NCI-H526 (cell line): ENCODE results near the gene COQ4.
A peak's percentile ranks its signal among the peaks of the same experiment; 100 is the strongest.

Experiments used
- DNase-seq, 2 experiments: peaks; one replicate each; lab custom pipeline; 2025; lab: John Stamatoyannopoulos, UW

The COQ4 gene

DNA sequence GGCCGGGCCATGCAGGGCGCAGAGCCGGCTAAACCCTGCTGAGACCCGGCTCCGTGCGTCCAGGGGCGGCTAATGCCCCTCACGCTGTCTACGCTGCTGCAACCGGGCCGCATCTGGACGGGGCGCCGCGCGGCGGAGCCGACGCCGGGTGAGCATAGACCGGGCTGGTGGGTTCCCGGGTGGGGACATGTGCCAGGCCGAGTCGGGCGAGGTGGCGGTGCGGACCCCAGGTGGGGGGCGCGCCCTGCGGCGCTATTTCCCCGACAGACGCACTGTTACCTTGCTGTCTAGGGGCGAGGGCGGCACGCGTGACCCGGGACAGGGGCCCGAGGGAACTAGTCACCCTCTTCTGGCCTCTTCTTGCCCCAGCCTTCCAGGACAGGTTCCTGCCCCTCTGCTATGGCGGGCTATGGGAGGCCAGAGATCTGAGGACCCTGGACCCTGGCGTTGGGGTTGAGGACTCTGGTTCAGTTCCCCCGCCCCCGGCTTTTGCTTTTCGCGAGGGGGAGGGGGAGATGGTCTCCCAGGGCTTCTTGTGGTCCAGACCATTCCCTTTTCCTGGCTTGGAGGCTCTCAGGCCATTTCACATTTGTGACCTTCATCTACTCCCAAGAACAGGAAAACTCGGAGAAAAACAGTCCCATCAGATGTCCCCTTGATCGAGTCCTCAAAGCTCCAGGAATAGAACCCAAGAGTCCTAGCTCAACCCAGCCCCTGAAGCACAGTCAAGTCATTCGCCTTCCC is 18.2 kb downstream of the COQ4 start:
- no peak for DNase-seq

DNA sequence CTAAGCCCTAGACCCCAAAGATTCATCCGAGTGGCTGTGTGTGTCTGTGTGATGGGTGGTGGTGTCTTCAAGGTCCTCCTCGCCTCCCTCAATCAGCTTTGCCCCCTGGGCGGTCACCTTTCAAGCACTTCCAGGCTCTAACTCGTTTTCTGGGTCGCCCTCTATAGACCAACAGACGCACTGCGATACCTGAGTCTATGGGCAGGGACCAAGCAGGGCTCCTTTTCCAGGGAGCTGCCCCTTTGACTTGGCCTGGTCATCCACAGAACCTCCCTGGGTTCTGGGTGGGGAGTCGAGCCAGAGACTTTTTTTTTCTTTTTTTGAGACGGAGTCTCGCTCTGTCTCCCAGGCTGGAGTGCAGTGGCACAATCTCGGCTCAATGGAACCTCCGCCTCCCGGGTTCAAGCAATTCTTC is 18.8 kb downstream of the COQ4 start:
- DNase-seq, result peak; percentile 55 to 78

GRCh38 chr9:128342971-128343680 is 20.5 kb downstream of the COQ4 start:
- no peak for DNase-seq

DNA sequence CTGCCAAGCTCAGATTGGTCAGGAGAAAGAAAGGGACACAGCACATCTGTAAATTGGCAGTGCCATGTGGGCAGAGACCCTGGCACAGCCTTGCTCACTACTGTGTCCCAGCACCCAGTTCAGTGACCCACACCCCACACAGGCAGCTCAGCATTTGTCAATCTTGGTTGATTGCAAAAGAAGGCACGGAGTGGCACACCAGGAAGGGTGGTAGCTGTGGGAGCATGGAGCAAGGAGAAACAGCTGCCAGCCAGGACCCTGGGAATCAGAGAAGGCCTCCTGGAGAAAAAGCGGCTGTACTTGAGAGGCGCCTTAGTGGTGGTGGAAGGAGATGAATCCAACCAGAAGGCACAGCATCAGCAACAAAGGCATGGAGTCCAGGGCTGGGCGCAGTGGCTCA is 21.2 kb downstream of the COQ4 start:
- no peak for DNase-seq

- DNase-seq, result no peak
Observed at GRCh38 chr9:128344931-128345605, 22.4 kb downstream of the COQ4 start.

DNA sequence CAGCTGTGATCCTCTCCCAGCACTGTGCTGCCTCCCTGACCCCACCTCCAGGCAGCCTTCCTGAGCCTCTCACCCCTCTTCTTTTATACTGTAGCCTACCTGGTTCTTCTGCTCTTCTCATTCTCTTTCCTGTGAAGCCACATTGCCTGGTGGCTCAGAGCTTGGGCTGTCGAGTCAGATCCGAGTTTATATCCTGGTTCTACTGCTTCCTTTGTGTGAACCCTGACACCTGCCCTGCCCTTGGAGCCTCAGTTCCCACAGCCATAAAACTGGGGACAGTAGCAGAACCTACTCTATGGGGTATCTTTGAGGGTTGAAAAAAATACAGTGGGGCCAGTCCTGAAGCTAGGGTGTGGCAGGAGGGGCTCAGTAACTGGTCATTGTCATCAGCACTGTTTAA is 26.5 kb downstream of the COQ4 start:
- DNase-seq, result no peak

- no peak for DNase-seq
Observed at GRCh38 chr9:128349772-128350171, 27.1 kb downstream of the COQ4 start.

GRCh38 chr9:128355451-128355850 is 32.8 kb downstream of the COQ4 start:
- DNase-seq, result no peak

GRCh38 chr9:128358090-128358489 is 35.5 kb downstream of the COQ4 start:
- no peak for DNase-seq

GRCh38 chr9:128358861-128359260 is 36.2 kb downstream of the COQ4 start:
- no peak for DNase-seq

DNA sequence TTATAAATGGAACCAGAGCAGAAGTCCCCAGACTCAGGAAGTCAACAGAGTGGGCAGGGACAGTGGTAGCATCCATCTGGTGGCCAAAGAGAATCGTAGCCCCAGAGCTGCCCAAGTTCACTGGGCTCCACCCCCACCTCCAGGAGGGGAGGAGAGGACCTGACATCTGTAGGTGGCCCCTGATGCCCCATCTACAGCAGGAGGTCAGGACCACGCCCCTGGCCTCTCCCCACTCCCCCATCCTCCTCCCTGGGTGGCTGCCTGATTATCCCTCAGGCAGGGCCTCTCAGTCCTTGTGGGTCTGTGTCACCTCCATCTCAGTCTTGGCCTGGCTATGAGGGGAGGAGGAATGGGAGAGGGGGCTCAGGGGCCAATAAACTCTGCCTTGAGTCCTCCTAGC is 38.2 kb downstream of the COQ4 start:
- DNase-seq, result no peak

GRCh38 chr9:128361296-128361985 is 38.8 kb downstream of the COQ4 start:
- no peak for DNase-seq

DNA sequence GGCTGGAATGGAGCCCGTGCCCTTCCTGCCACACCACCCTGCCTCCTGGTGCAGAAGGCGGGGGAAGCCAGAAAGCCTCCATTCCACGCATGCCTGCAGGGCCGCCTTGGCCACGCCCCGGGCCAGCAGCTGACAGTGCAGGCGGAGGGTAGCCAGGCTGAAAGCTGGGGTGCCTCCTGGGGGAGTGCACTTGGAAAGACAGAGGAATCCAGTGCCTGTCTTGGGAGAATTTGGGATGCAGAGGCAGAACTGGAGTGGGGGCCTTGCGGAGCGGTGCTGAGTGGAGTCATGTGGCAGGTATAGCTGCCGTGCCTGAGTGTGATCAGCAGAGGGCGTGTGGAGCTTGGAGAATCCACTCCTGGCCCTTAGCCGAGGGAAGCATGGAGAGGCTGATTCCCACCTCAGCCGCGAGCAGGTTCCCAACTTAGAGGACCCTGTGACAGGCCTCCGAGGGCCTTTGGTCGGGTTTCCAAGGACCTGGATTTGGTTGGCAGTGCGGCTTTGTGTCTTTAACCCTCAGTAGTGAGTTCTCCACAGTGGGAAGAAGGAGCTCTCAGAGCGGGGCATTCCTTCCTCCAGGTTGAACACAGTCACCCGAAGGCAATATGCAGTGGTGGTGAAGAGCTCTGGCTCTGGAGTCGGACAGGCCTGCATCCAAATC is 39.5 kb downstream of the COQ4 start:
- DNase-seq, result peak; percentile 22 to 76

DNA sequence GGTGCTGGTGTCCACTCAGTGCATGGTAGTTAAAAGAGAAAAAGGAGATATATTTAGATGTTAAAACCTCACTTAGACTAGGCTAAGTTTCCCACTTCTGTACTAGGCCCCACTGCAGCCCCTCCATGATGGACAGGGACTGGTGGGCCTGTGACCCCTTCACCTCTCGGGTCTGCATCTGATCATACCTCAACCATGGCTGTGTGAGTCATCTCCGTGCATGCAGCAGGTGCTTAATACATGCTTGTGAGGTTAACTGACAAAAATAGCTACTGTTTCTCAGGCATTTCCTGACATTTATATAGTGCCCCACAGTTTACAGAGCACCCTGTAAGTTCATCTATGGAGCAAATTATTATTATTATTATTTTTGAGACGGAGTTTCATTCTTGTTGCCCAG is 40.1 kb downstream of the COQ4 start:
- no peak for DNase-seq

- DNase-seq, result no peak
Observed at GRCh38 chr9:128365525-128365924, 42.9 kb downstream of the COQ4 start.

DNA sequence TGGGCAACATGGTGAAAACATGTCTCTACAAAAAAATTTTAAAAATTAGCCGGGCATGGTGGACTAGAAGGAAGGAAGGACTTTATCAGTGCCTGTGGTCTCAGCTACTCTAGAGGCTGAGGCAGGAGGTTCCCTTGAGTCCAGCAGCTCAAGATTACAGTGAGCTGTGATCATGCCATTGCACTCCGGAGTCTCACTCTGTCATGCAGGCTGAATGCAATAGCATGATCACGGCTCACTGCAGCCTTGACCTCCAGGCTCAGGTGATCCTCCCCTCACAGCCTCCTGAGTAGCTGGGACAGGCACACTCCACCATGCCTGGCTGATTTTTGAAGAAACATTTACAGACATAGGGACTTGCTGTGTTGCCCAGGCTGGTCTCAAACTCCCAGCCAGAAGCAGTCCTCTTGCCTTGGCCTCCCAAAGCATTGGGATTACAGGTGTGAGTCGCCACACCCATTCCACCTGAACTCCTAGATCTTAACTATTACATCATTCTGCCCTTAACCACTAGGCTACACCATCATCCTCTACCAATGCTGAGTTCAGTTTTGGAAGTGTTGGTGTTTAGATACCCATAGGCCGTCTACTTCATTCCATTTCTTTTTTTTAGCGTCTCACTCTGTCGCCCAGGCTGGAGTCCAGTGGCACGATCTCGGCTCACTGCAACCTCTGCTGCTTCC is 46.5 kb downstream of the COQ4 start:
- no peak for DNase-seq

GRCh38 chr9:128370367-128370751 is 47.7 kb downstream of the COQ4 start:
- DNase-seq, result no peak

DNA sequence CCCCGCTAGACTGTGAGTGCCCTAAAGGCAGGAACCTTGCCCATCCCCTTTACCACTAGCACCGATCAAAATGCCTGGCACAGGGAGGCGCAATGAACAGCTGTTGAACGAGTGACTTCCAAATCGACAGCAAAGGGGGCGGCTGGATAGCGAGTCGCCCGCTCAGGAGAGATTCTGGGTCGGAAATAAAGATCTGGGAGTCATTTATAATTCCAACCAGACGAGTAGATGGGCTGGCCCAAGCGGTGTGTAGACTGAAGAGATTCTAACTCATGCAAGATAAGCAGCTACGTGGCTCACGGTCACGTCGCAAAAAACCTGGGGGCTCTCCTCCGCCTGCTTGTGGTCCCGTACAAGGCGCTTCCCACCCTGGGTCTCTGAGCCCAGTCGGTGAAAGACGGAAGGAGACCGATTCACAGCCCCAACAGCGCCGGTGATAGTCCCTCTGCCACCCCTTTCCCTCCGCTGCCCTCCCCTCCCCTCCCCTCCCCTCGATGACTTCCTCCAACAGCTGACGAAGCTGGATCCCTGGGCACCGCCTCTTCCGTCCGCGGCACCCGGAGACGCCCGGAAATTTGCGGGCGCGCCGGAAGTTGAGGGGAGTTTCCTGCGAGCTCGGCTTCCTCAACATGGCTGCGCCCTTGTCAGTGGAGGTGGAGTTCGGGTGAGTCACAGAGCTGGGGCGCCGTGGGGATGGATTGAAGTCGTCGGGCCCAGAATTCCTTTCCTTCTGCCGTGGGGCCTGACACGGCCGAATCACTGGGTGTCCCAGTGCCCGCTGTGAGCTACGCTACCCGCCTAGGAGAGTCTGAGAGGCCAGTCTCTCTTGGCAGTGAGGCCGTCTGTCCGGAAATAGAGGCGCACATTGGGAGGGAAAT is 48.4 kb downstream of the COQ4 start, which contains the start of gene URM1:
TSS of gene URM1 (plus strand) at position 623 of the 878 bp plus-strand sequence. CDS start at position 630, 7 bp downstream.
- peak; percentile 78 to 90 for DNase-seq

GRCh38 chr9:128371630-128372117 is 49.0 kb downstream of the COQ4 start:
- no peak for DNase-seq

DNA sequence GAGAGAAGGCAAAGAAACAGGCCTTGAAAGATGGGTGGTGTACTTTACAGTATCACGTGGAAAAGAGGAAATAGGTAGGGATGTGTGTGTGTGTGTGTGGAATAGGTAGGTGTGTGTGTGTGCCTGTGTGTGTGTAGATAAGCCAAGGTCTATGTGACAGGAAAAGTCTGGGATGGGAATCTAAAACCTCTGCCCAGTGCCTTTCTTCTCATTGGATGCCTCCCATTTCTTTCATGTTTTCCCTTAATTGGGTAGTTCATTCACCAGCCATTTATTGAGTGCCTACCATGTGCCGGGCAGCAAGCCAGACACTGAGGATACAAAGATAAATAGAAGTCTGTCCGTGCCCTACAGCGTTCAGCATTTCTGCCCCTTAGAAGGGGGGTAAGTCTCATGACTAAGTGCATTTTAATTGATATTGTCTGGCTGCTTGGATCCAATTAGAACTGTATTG is 49.6 kb downstream of the COQ4 start:
- no peak for DNase-seq
